ENCODE measurements around the gene DNAJA2.
A peak's percentile ranks its signal among the peaks of the same experiment; 100 is the strongest.

The DNAJA2 gene

DNA sequence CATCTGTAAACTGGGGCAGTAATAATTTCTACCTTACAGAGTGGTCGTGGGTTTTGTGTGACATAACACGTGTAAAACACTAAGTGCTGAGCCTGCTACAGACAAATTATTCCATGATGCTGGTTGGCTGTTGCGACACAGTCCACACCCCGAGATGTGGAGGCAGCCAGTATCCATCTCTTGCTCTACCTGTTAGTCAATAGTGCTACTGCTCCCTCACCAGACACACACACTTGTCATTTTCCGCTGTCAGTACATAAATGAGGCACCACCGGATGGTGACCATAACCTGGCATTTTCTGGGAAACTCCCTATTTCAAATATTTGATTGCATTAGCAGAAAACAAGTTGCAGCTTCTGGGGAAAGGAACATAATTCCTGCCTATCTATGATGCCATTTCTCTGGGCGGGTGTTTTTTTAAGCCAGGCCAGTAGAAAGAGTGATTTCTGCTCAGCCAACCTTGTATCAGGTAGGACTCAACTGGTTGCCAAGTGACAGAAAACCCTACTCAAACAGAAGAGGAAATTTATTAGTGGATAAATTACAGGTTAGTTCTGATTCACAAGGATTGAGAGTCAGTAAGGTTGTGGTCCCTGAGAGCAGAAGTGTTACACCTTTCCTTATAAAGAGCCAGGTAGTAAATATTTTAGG is 24.1 kb downstream of the DNAJA2 start:
- TF ChIP-seq CEBPB (IDR thresholded peaks at IDR 0.05): 0 out of 2 replicates have a peak, but pooled peaks have one; percentile 30
- no peak for TF ChIP-seq ZBTB7A (IDR thresholded peaks at IDR 0.05; ENCODE audit: low read depth)
- TF ChIP-seq USF1 (IDR thresholded peaks at IDR 0.05): no peak

GRCh38 chr16:46948548-46949166 is 24.8 kb downstream of the DNAJA2 start:
- TF ChIP-seq CEBPB (IDR thresholded peaks at IDR 0.05) (no peak), TCF12 (IDR thresholded peaks at IDR 0.05; ENCODE audit: low read depth) (no peak), FOXM1 (IDR thresholded peaks at IDR 0.05; ENCODE audit: borderline replicate concordance, low read depth) (no peak), TEAD4 (IDR thresholded peaks at IDR 0.05) (no peak), EGR1 (IDR thresholded peaks at IDR 0.05) (no peak), YY1 (IDR thresholded peaks at IDR 0.05; ENCODE audit: low read depth) (no peak), EP300 (IDR thresholded peaks at IDR 0.05; ENCODE audit: borderline replicate concordance) (no peak), RAD21 (IDR thresholded peaks at IDR 0.05; ENCODE audit: low read depth) (no peak)
- TF ChIP-seq, protein P1, sequence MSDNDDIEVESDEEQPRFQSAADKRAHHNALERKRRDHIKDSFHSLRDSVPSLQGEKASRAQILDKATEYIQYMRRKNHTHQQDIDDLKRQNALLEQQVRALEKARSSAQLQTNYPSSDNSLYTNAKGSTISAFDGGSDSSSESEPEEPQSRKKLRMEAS (IDR thresholded peaks at IDR 0.05): no peak
- TF ChIP-seq, protein P2, sequence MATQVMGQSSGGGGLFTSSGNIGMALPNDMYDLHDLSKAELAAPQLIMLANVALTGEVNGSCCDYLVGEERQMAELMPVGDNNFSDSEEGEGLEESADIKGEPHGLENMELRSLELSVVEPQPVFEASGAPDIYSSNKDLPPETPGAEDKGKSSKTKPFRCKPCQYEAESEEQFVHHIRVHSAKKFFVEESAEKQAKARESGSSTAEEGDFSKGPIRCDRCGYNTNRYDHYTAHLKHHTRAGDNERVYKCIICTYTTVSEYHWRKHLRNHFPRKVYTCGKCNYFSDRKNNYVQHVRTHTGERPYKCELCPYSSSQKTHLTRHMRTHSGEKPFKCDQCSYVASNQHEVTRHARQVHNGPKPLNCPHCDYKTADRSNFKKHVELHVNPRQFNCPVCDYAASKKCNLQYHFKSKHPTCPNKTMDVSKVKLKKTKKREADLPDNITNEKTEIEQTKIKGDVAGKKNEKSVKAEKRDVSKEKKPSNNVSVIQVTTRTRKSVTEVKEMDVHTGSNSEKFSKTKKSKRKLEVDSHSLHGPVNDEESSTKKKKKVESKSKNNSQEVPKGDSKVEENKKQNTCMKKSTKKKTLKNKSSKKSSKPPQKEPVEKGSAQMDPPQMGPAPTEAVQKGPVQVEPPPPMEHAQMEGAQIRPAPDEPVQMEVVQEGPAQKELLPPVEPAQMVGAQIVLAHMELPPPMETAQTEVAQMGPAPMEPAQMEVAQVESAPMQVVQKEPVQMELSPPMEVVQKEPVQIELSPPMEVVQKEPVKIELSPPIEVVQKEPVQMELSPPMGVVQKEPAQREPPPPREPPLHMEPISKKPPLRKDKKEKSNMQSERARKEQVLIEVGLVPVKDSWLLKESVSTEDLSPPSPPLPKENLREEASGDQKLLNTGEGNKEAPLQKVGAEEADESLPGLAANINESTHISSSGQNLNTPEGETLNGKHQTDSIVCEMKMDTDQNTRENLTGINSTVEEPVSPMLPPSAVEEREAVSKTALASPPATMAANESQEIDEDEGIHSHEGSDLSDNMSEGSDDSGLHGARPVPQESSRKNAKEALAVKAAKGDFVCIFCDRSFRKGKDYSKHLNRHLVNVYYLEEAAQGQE (IDR thresholded peaks at IDR 0.05; ENCODE audit: low read depth): no peak

- peak; percentile 84 for TF ChIP-seq RAD21 (IDR thresholded peaks at IDR 0.05; ENCODE audit: low read depth)
- no peak for TF ChIP-seq USF1 (IDR thresholded peaks at IDR 0.05)
Observed at GRCh38 chr16:46947900-46948547, 25.4 kb downstream of the DNAJA2 start.

GRCh38 chr16:46937536-46937935 is 35.9 kb downstream of the DNAJA2 start:
- TF ChIP-seq EP300 (IDR thresholded peaks at IDR 0.05; ENCODE audit: borderline replicate concordance): no peak
- no peak for TF ChIP-seq ZBTB7A (IDR thresholded peaks at IDR 0.05; ENCODE audit: low read depth)
- no peak for TF ChIP-seq NFIC (IDR thresholded peaks at IDR 0.05)
- no peak for TF ChIP-seq EGR1 (IDR thresholded peaks at IDR 0.05)
- TF ChIP-seq CEBPB (IDR thresholded peaks at IDR 0.05): no peak
- TF ChIP-seq TAF1 (IDR thresholded peaks at IDR 0.05; ENCODE audit: low read depth): no peak
- TF ChIP-seq FOXM1 (IDR thresholded peaks at IDR 0.05; ENCODE audit: borderline replicate concordance, low read depth): no peak
- no peak for TF ChIP-seq CREB1 (IDR thresholded peaks at IDR 0.05; ENCODE audit: low read depth)
- no peak for TF ChIP-seq RAD21 (IDR thresholded peaks at IDR 0.05; ENCODE audit: low read depth)
- TF ChIP-seq, protein P2 (IDR thresholded peaks at IDR 0.05; ENCODE audit: low read depth): no peak
- TF ChIP-seq USF1 (IDR thresholded peaks at IDR 0.05): no peak
- no peak for TF ChIP-seq YY1 (IDR thresholded peaks at IDR 0.05; ENCODE audit: low read depth)
- TF ChIP-seq, protein P1 (IDR thresholded peaks at IDR 0.05): no peak
- no peak for TF ChIP-seq TEAD4 (IDR thresholded peaks at IDR 0.05)
- TF ChIP-seq TCF12 (IDR thresholded peaks at IDR 0.05; ENCODE audit: low read depth): no peak

GRCh38 chr16:46932802-46933201 is 40.7 kb downstream of the DNAJA2 start:
- TF ChIP-seq USF1 (IDR thresholded peaks at IDR 0.05) (peak; percentile 64), ZBTB7A (IDR thresholded peaks at IDR 0.05; ENCODE audit: low read depth) (no peak), EP300 (IDR thresholded peaks at IDR 0.05; ENCODE audit: borderline replicate concordance) (no peak), CEBPB (IDR thresholded peaks at IDR 0.05) (no peak)
